ENCODE results near the gene RSPH10B2.
"Not testable (repeated sequence)": the region's sequence is repeated elsewhere in the genome, so short reads cannot be mapped to it uniquely, and the experiment has no call there.

RSPH10B2 gene

DNA sequence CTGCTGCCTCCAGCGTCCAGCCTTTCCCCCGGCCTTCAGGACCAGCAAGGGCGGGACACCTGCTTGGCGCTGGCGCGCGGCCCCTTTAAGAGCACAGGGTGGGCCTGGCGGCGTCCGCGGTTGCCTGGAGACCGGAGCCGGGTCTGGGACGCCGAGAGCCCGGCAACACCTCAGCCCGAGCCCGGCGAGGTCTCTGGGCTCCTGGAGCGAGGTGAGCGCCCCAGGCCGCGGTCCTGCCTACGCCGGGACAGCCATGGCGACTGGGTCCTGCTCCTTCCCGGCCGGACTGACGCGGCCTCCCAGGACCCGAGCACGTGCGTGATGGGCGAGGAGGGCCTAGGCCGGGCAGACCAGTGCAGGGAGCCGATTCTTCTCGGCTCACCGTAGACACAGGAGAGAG lies at the start of gene RSPH10B2:
Gene RSPH10B2 (plus strand): TSS at position 140 of the 400 bp plus-strand sequence. CDS start 3,575 bp downstream, outside the sequence.
- not testable (repeated sequence) for DNase-seq (ENCODE audit: low read depth)

DNA sequence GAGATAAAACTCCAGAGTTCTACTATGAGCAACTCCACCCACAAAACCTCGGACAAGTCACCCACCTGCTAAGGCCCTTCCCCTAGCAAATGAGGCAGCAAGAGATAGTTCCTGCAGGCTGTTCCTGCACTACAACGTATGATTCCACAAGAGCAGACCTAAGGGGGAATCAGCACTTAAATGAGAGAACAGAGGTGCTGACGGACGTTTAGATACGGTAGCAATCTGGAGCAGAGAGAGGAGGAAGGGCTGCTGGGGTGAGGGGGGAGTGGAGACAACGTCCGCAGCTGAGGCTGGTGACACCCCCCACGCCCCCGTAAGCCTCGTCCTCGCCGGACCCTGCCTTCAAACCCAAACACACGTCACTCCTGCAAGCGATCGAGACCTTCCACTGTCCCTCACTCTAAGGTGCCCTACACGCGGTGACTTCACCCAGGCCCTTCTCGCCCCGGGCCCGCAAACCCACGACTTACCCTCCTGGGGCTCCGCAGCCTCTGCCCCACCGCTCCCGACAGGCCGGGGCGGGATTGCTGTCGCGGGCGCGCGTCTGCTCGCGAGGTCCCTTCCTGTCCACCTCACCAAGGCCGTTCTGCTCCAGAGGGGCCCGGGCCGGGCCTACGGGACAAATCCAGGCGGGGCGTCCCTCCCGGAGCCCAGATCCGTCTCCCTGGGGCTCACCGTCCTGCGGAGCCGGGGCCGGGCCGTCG lies 47.8 kb upstream of the RSPH10B2 start:
- DNase-seq (ENCODE audit: low read depth): no peak

DNA sequence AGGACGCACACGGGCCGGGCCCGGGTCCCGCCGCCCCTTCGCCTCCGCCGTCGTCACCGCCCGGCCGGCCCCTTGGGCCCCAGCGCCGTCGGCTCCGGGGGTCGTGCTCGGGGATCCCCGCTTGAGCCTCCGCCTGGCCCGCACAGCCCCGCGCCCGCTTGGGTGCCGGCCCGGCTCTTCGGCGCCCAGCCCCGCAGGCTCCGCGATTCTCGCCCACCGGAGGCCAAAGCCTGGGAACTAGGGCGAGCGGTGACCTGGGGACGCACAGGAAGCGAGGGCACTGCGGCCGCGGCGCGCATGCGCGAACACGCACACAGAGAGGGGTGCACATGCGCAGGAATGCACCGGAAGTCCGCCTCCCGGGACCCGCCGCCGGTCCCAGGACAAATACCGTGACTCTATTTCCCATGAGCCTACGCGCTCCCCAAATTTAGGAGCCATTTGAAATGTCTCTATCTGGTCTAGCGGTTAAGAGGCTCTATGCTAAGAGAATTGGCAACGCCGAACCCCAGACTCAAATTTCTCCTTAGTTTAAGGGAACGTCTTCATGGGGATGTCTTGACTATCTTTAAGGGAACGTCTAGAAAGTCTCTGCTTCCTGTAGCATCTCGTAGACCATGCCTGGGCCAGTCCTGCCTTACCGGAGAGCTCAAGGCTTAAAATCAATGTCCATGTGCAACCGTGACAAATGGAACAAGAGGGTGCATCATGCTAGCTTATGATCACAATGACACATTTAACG lies 47.1 kb upstream of the RSPH10B2 start, which contains the start of gene ZNF12:
Gene ZNF12 (minus strand): TSS at position 282 of the 742 bp plus-strand sequence. CDS start 1,774 bp downstream, outside the sequence.
- DNase-seq (ENCODE audit: low read depth): peak; percentile 93

DNA sequence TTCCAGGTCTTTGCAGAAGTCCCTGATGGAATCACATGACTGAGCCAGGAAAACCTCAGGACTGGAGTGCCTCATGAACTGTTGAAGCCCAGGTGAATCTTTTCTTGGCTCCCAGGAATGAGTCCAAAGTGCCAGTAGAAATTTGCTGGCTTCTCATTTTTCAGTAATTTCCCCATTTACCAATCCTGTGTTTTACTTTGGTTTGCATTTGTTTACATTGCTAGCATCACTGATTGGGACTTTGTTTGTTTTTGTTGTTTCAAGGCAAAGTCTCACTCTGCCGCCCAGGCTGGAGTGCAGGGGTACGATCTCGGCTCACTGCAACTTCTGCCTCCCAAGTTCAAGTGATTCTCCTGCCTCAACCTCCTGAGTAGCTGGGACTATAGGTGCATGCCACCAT lies 45.6 kb upstream of the RSPH10B2 start:
- DNase-seq (ENCODE audit: low read depth): no peak

DNA sequence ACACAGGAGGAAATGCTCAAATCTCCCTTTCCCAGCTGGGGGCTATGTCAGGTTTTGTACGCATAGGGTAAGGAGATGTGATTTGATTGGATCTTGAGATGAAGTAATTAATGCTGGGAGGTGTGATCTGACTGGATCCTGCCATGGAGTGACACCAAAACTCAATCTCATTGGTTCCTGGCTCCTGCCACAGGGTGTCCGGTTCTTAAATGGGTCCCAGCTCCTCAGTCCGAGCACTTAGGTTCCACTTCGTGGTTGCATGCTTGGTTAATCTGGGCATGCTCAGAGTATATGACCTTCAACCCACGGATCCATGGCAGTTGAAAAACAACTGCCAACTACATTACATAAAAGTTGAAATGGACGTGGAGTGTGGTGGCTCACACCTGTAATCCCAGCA lies 44.1 kb upstream of the RSPH10B2 start:
- DNase-seq (ENCODE audit: low read depth): no peak

DNA sequence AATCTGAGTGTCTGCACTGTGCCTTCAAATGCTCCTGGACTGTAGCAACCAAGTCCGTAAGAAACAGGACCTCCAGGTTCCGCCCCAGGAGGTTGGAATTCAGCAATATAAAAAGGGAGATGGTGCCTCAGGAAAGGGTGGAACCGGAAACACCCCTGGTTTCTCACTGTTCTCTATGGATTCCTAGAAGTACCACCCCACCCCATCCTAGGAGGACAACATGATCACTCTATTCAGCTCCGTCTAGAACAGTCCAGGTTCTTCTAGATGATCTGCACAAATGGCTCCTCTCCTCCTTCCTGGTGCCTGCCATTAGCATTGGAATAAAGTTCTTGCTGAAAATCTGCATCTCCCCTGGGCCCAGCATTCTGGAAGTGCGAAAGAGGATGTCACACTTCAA lies 39.5 kb upstream of the RSPH10B2 start:
- no peak for DNase-seq (ENCODE audit: low read depth)

DNA sequence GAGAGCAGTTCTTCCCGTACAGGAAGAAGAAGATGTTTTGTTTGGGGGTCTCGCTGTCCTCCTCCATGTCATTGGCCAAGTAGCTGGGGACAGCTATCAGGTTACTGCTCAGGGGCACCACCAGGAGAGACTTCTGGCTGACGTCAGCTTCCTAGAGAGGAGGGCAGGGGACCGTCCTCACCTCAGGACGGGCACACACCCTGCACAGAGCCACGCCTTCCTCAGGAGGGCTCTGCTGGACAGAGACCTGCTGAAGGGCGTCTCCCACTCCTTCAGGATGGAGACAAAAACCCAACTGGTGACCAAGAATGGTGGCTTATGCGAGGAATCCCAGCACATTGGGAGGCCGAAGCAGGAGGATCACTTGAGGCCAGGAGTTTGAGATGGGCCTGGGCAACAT lies 38.0 kb upstream of the RSPH10B2 start:
- DNase-seq (ENCODE audit: low read depth): not testable (repeated sequence)

DNA sequence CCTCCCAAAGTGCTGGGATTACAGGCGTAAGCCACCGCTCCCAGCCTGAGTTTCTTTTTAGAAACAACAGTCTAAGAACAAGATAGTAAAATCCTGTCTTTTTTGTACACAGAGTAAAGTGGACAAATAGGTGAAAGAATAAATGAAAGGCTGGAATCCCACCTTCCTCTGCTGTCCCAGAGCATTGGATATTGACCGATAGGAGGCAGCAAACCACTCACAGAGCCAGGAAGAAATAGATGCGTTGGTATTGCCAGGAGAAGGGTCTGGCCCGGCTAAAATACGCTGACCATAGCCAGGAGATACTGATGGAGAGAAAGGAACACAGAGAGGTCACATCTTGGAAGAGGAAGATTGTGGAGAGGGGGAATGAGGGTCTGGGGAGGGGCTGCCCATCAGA lies 35.8 kb upstream of the RSPH10B2 start:
- no peak for DNase-seq (ENCODE audit: low read depth)

DNA sequence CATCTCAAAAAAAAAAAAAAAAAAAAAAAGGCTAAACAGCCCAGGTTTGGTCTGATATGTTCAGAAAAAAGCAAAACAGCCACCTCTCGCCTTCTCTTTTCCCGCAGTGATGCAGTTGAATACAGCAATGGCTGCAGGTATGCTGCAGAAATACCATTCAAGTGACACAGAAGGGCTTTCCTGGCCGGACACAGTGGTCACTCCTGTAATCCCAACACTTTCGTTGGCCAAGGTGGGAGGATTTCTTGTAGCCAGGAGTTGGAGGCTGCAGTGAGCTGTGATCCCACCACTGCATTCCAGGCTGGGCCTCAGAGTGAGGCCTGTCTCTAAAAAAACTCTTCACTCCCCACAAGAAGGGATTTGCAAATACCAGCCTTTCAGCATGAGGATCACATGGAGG lies 29.6 kb upstream of the RSPH10B2 start:
- DNase-seq (ENCODE audit: low read depth): not testable (repeated sequence)

DNA sequence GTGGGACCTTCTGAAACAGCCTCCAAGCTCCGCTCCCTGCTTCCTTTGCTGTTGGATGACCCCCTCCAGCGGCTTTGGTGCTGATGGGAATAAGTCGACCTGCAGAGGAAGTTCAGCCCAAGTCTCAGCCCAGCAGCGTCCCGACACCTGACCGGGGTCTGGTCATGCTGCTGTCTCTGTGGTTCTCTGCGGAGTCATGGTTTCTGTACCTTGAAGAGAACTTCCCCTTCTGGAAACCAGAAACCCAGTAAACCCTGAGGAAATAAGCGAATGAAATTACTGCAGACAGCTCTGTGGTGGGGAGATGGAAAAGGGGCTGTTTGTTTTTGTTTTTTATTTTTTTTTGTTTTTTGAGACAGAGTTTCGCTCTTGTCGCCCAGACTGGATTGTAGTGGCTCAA lies 28.9 kb upstream of the RSPH10B2 start:
- no peak for DNase-seq (ENCODE audit: low read depth)

DNA sequence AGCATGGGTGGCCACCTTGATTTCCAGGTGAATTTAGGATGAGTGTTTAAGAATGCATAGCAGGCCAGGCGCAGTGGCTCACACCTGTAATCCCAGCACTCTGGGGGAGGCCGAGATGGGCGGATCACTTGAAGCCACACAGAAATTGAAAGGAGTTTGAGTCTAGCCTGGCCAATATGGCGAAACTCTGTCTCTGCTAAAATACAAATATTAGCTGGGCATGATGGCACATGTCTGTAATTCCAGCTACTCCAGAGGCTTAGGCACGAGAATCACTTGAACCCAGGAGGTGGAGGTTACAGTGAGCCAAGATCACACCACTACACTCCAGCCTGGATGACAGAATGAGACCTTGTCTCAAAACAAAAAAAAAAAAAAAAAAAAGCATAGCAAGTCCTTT lies 27.6 kb upstream of the RSPH10B2 start:
- not testable (repeated sequence) for DNase-seq (ENCODE audit: low read depth)

DNA sequence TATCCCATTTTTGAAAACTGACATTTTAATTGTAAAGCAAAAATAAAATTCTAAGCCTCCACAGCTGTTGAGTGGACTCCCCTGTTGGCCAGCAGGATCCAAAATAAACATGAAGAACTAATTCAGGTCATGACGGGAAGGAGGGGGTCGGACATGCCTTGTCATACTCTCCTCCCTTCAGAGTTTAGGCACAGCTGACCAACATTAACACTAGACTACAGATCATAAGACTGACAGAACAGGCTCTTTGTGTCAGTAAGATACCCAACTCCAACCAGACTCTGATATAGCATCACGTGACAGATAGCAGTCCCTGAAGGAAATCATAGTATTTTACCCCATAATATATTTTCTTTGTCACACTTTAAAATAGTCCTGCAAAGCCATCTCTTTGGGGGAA lies 26.2 kb upstream of the RSPH10B2 start:
- DNase-seq (ENCODE audit: low read depth): no peak

DNA sequence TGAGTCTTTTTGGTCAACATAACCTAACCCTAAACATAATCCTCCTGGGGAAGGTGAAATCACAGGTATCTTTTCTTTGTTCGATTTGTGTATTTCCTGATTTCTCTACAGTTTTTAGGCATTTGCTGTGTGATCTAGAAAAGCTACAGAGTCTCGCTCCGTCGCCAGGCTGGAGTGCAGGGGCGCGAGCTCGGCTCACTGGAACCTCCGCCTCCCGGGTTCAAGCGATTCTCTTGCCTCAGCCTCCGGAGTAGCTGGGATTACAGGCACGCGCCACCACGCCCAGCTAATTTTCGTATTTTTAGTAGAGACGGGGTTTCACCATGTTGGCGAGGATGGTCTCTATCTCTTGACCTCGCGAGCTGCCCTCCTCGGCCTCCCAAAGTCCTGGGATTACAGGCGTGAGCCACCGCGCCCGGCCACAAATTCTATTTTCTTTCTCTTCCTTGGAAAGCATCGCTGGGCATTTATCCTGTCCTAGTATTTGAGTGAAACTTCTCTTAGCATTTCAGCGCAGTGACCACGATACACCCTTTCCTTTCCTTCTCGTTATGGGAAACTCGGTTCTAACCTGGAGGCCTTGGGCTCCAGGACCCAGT lies 24.9 kb upstream of the RSPH10B2 start:
- not testable (repeated sequence) for DNase-seq (ENCODE audit: low read depth)

DNA sequence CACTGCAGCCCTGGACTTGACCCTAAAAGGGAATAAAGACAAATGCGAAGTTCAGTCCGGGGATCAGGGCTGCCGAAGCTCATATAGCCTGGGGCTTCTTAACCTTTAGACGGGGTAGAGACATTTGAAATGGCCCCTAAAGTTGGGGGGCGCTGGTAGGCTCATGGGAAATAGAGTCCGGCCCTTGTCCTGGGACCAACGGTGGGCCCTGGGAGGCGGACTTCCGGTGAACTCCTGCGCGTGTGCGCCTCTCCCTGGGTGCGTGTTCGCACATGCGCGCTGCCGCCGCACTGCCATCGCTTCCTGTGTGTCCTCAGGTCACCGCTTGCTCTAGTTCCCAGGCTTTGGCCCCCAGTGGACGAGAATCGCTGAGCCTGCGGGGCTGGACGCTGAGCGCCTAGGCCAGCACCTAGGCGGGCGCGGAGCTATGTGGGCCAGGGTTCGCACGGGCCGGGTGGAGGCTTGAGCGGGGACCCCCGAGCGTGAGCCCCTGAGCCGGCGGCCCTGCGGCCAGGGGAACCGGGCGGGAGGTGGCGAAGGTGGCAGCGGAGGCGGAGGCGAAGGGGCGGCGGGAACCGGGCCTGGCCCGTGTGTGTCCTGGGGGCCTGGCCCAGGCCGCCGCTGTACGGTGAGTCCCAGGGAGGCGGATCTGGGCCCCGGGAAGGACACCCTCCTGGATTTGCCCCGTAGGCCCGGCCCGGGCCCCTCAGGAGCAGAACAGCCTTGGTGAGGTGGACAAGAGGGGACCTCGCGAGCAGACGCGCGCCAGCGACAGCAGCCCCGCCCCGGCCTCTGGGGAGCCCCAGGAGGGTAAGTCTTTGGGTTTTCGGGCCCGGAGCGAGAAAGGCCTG lies 24.2 kb upstream of the RSPH10B2 start:
- DNase-seq (ENCODE audit: low read depth): peak; percentile 88

DNA sequence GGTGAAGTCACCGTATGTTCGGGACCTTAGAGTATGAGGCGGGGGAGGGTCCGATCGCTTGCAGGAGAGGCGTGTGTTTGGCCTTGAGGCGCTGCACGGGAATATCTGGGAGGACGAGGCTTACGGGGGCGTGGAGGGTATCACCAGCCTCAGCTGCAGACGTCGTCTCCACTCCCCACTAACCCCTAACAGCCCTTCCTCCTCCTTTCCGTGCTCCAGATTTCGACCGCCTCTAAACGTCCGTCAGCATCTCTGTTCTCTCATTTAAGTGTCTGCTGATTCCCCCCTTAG lies 23.6 kb upstream of the RSPH10B2 start:
- DNase-seq (ENCODE audit: low read depth): no peak

DNA sequence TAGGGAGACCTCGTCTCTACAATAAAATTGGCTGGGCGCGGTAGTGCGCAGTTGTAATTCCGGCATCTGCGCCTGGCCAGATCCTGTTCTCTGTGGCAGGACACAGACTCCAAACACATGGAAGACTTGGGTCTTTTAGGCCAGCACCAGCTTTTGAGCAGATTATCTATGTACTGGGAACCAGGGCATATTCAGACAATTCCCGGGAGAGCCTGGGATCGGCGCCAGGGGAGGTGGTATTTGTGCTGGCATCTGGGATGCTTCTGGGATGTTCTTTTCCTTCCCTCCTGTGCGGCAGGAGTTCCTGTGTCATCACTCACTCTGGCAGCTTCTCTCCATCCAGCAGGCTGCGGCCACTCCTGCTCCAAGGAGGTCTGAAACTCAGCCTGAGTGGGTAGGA lies 15.5 kb upstream of the RSPH10B2 start:
- DNase-seq (ENCODE audit: low read depth): not testable (repeated sequence)

DNA sequence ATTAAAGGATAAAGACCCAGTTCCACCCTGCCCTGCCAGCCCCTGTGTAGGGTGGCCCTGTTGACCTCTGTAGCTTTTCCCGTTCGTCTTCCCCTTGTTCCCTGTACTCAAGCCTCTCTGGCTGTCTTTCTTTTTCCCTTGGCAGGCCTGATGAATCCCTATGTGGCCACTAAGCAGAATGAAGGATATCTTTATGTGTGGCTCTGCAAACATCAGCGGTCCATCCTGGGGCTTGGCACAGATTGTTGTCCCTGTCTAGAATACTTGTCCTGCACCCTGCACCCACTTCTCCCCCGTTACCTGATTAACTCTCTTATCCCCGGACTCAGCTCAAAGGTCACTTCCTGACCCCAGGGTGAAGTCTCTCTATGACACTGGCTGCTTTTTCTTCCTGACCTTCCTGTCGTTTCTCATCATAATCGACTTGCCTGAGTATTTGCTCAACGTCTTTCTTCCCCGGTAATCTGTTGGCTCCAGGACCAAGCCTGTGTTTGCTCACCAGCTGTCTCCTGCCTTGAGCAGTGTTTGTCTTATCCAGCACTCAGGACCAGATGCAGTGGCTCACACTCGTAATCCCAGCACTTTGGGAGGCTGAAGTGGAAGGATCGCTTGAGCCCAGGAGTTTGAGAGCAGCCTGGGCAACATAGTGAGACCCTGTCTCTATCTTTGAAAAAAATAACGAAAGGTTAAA lies 9.3 kb upstream of the RSPH10B2 start:
- not testable (repeated sequence) for DNase-seq (ENCODE audit: low read depth)

DNA sequence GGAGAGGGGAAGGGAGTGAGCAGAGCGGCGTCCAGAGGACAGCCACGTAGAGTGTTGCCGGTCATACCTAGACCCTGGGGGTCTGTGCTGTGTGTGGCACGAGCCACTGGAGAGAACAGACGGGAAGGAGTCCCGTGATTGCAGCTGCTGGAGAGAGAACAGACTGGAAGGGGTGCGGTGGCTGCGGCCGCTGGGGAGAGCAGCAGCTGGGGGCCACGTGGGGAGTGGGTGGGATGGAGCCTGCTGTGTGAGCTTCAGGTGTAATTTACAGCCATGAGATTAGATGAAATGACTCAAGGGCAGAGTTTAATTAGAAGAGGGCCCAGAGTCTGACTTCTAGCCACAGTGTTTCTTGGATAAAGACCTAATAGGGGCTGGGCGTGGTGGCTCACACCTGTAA lies 4.6 kb upstream of the RSPH10B2 start:
- not testable (repeated sequence) for DNase-seq (ENCODE audit: low read depth)

DNA sequence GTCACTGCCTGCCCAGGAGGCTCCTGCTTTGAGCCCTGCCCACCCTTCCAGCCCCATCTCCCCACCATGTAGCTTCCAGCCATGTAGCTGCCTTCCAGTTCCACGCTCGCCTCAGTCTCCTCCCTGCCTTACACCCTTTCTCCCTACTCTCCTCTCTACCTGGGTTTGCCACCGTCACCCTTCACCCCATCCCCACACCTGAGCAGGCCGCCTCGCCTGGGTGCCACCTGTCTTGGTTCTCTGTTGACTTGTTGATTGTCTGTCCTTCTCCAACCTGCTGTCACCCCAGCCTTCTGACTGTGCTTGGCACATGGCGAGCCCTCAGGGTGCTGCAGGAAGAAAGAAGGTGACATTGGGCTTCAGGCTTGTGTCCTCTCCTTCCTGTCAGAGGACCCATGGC lies 3.7 kb upstream of the RSPH10B2 start:
- not testable (repeated sequence) for DNase-seq (ENCODE audit: low read depth)

DNA sequence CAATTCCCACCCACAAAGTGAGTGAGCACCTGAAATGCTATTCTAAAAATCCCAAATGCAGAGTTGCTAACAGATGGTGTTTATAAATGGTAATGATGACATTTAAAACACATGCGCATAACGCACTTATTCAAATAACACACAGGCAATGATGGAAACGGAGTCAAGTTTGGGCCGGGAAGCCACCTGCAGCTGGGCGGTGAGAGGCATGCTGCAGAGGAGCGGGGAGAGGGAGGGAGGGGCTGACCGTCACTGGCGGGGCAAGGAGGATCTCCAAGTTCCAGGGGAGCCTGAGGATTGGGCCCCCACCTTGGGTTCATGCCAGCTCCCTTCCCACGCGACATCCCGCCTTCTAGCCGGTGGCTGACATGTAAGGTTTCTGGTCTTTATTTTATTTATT lies 7.3 kb downstream of the RSPH10B2 start:
- not testable (repeated sequence) for DNase-seq (ENCODE audit: low read depth)

DNA sequence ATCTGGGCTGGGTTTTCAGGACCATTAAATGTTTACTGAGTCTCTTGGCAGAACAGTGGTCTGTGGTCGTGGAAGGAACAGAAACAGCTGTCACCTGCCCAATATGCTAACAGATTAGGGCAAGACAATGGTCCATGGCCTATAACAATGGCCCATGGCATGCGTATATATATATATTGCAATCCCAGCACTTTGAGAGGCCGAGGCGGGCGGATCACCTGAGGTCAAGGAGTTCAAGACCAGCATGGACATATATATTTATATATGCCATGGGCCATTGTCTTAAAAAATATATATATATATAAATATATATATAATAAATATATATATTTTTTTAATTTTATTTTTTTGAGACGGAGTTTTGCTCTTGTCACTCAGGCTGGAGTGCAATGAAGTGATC lies 27.7 kb downstream of the RSPH10B2 start:
- not testable (repeated sequence) for DNase-seq (ENCODE audit: low read depth)

DNA sequence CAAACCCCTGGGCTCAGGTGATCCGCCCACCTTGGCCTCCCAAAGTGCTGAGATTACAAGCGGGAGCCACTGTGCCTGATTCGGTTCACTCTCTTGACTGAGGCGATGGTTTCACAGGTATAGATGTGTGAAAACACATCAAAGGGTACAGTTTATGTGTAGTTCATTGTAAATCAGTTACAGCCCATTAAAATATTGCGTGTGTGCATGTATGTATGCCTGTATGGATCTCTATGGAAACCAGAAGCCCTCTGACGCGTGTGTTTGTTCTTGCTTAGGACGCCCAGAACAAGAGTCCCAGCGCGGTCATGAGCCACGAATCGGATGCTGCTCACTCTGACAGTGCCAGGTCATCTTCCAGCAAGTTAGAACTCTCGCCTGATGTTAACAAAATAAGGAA lies 35.5 kb downstream of the RSPH10B2 start:
- not testable (repeated sequence) for DNase-seq (ENCODE audit: low read depth)
